ENCODE measurements around the gene ANXA4. TPM values are rescaled to one million over a fixed set of nuclear protein-coding genes. Genes with fewer than 3 reads are reported as not detected.
"Not testable (repeated sequence)": the region's sequence is repeated elsewhere in the genome, so short reads cannot be mapped to it uniquely, and the experiment has no call there.

The ANXA4 gene
- total RNA-seq, 1 donor from 2014 or later, result 45.1 TPM

GRCh38 chr2:69709290-69709689, 32.6 kb upstream of the ANXA4 start:
- H3K4me3 Mint-ChIP-seq, result no peak overlapping the region
- H3K27me3 Mint-ChIP-seq (ENCODE audit: low read depth), result no peaks in the 10 kb centered on the region
- no peaks in the 10 kb centered on the region for H3K36me3 Mint-ChIP-seq
- no peaks in the 10 kb centered on the region for H3K4me1 Mint-ChIP-seq
- DNase-seq (ENCODE audit: low spot score in 2 of 2, unreplicated experiment in 2 of 2), result no peak
- no peak for TF ChIP-seq CTCF (IDR thresholded peaks at IDR 0.05; ENCODE audit: unreplicated experiment)
- no peak overlapping the region for H3K27ac Mint-ChIP-seq
- peaks cover 20% of the 10 kb centered on the region for H3K9me3 Mint-ChIP-seq

- H3K9me3 Mint-ChIP-seq, result peaks cover 20% of the 10 kb centered on the region
- no peak for DNase-seq (ENCODE audit: low spot score in 2 of 2, unreplicated experiment in 2 of 2)
- TF ChIP-seq CTCF (IDR thresholded peaks at IDR 0.05; ENCODE audit: unreplicated experiment), result no peak
- no peak overlapping the region for H3K27ac Mint-ChIP-seq
- H3K4me3 Mint-ChIP-seq, result no peak overlapping the region
- no peaks in the 10 kb centered on the region for H3K36me3 Mint-ChIP-seq
- no peaks in the 10 kb centered on the region for H3K27me3 Mint-ChIP-seq (ENCODE audit: low read depth)
- no peaks in the 10 kb centered on the region for H3K4me1 Mint-ChIP-seq
Observed at GRCh38 chr2:69711971-69712370, 30.0 kb upstream of the ANXA4 start.

- no peak for DNase-seq (ENCODE audit: low spot score in 2 of 2, unreplicated experiment in 2 of 2)
- Mint-ChIP-seq H3K4me1 (no peaks in the 10 kb centered on the region), H3K27ac (no peak overlapping the region), H3K4me3 (no peak overlapping the region), H3K27me3 (ENCODE audit: low read depth) (no peaks in the 10 kb centered on the region), H3K9me3 (peaks cover 20% of the 10 kb centered on the region), H3K36me3 (no peaks in the 10 kb centered on the region)
- TF ChIP-seq CTCF (IDR thresholded peaks at IDR 0.05; ENCODE audit: unreplicated experiment), result no peak
Observed at GRCh38 chr2:69714024-69714423, 27.9 kb upstream of the ANXA4 start.

- not testable (repeated sequence) for H3K4me3 Mint-ChIP-seq; H3K36me3 Mint-ChIP-seq; H3K4me1 Mint-ChIP-seq; H3K27ac Mint-ChIP-seq; H3K27me3 Mint-ChIP-seq (ENCODE audit: low read depth)
- DNase-seq (ENCODE audit: low spot score in 2 of 2, unreplicated experiment in 2 of 2), result peak; percentile 53 to 79
- TF ChIP-seq CTCF (IDR thresholded peaks at IDR 0.05; ENCODE audit: unreplicated experiment), result peak; percentile 73
- peaks cover 20% of the 10 kb centered on the region for H3K9me3 Mint-ChIP-seq
Observed at GRCh38 chr2:69714539-69715220, 27.3 kb upstream of the ANXA4 start.

- Mint-ChIP-seq H3K4me1 (no peaks in the 10 kb centered on the region), H3K4me3 (no peak overlapping the region), H3K9me3 (peaks cover 14% of the 10 kb centered on the region), H3K27me3 (ENCODE audit: low read depth) (no peaks in the 10 kb centered on the region), H3K36me3 (no peaks in the 10 kb centered on the region), H3K27ac (no peak overlapping the region)
- no peak for DNase-seq (ENCODE audit: low spot score in 2 of 2, unreplicated experiment in 2 of 2)
- no peak for TF ChIP-seq CTCF (IDR thresholded peaks at IDR 0.05; ENCODE audit: unreplicated experiment)
Observed at GRCh38 chr2:69715964-69716363, 26.0 kb upstream of the ANXA4 start.

All from mesothelial cell of epicardium (in vitro differentiated cells).